Measurements from ENCODE around the gene UGT1A8. TPM values are rescaled to one million over a fixed set of nuclear protein-coding genes. Genes with fewer than 3 reads are reported as not detected.
"Not testable (repeated sequence)": the region's sequence is repeated elsewhere in the genome, so short reads cannot be mapped to it uniquely, and the experiment has no call there.

UGT1A8 gene
- not detected in 2 replicates for total RNA-seq

DNA sequence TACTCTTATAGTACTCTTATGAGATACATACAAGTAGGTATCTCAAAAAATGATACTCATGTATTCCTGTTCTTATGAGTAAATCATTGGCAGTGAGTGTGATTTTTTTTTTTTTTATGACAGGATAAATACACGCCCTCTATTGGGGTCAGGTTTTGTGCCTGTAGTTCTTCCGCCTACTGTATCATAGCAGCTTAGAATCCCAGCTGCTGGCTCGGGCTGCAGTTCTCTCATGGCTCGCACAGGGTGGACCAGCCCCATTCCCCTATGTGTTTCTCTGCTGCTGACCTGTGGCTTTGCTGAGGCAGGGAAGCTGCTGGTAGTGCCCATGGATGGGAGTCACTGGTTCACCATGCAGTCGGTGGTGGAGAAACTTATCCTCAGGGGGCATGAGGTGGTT lies at the start of gene UGT1A8:
TSS of gene UGT1A8 (plus strand) at position 158 of the 400 bp plus-strand sequence. CDS start at position 233, 75 bp downstream.
- not testable (repeated sequence) for H4K20me1 ChIP-seq (ENCODE audit: insufficient read depth, low read length); H3K79me2 ChIP-seq (ENCODE audit: insufficient read depth, low read length); H3K9me3 ChIP-seq (ENCODE audit: low read depth, low read length); H3K27me3 ChIP-seq (ENCODE audit: insufficient read depth, low read length); H2AFZ ChIP-seq (ENCODE audit: low read length); H3K4me3 ChIP-seq (ENCODE audit: insufficient read depth, low read length); DNase-seq (ENCODE audit: insufficient read length, low spot score, missing footprints); H3K27ac ChIP-seq (ENCODE audit: low read depth, low read length); H3K4me2 ChIP-seq (ENCODE audit: insufficient read depth, low read length); H3K36me3 ChIP-seq (ENCODE audit: insufficient read depth, low read length); H3K4me1 ChIP-seq (ENCODE audit: insufficient read depth, low read length)

DNA sequence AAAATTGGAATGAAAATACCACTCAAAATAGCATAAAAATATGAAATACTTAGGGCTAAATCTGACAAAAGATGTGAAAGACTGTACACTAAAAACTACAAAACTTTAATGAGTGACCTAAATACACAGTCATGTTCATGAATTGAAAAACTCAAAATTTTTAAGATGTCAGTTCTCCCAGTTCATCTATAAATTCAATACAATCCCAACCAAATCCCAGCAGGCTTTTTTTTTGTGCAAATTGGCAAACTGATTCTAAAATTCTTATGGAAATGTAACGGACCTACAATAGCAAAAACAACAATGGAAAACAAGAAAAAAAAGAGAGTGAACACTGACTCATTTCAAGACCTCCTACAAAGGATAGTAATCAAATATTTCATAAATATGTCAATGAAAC lies 46.4 kb upstream of the UGT1A8 start:
- TF ChIP-seq, protein P1, sequence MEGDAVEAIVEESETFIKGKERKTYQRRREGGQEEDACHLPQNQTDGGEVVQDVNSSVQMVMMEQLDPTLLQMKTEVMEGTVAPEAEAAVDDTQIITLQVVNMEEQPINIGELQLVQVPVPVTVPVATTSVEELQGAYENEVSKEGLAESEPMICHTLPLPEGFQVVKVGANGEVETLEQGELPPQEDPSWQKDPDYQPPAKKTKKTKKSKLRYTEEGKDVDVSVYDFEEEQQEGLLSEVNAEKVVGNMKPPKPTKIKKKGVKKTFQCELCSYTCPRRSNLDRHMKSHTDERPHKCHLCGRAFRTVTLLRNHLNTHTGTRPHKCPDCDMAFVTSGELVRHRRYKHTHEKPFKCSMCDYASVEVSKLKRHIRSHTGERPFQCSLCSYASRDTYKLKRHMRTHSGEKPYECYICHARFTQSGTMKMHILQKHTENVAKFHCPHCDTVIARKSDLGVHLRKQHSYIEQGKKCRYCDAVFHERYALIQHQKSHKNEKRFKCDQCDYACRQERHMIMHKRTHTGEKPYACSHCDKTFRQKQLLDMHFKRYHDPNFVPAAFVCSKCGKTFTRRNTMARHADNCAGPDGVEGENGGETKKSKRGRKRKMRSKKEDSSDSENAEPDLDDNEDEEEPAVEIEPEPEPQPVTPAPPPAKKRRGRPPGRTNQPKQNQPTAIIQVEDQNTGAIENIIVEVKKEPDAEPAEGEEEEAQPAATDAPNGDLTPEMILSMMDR (IDR thresholded peaks at IDR 0.05; ENCODE audit: extremely low read depth, low read depth, low read length) = no peak
- DNase-seq (ENCODE audit: insufficient read length, low spot score, missing footprints) = no peak
- H3K27ac ChIP-seq (ENCODE audit: low read depth, low read length) = no peak overlapping the region
- no peak overlapping the region for H2AFZ ChIP-seq (ENCODE audit: low read length)
- peaks cover 4% of the 10 kb centered on the region for H3K79me2 ChIP-seq (ENCODE audit: insufficient read depth, low read length)
- no peaks in the 10 kb centered on the region for H3K4me1 ChIP-seq (ENCODE audit: insufficient read depth, low read length)
- no peaks in the 10 kb centered on the region for H3K36me3 ChIP-seq (ENCODE audit: insufficient read depth, low read length)
- H4K20me1 ChIP-seq (ENCODE audit: insufficient read depth, low read length) = no peaks in the 10 kb centered on the region
- no peaks in the 10 kb centered on the region for H3K9me3 ChIP-seq (ENCODE audit: low read depth, low read length)
- peaks cover 5% of the 10 kb centered on the region for H3K27me3 ChIP-seq (ENCODE audit: insufficient read depth, low read length)
- no peak overlapping the region for H3K4me3 ChIP-seq (ENCODE audit: insufficient read depth, low read length)
- H3K4me2 ChIP-seq (ENCODE audit: insufficient read depth, low read length) = no peak overlapping the region

DNA sequence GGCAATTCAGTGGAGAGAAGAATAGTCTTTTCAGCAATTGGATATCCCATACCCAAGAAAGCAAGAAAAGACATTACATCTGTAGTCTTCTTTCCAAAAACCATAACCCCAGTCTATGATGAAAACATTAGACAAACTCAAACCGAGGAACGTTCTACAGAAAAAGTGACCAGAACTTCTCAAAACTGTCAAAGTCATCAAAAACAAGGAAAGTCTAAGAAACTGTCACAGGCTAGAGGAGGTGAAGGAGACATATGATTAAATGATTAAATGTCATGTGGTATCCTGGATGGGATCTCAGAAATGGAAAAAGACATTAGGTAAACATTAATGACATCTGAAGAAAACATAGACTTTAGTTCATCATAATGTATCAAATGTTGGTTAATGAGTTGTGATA lies 46.0 kb upstream of the UGT1A8 start:
- no peak overlapping the region for H3K4me3 ChIP-seq (ENCODE audit: insufficient read depth, low read length)
- no peaks in the 10 kb centered on the region for H3K9me3 ChIP-seq (ENCODE audit: low read depth, low read length)
- H3K4me2 ChIP-seq (ENCODE audit: insufficient read depth, low read length) = no peak overlapping the region
- H3K4me1 ChIP-seq (ENCODE audit: insufficient read depth, low read length) = no peaks in the 10 kb centered on the region
- no peaks in the 10 kb centered on the region for H4K20me1 ChIP-seq (ENCODE audit: insufficient read depth, low read length)
- TF ChIP-seq, protein P1 (IDR thresholded peaks at IDR 0.05; ENCODE audit: extremely low read depth, low read depth, low read length) = no peak
- H3K79me2 ChIP-seq (ENCODE audit: insufficient read depth, low read length) = peaks cover under 1% of the 10 kb centered on the region
- no peak for DNase-seq (ENCODE audit: insufficient read length, low spot score, missing footprints)
- no peak overlapping the region for H2AFZ ChIP-seq (ENCODE audit: low read length)
- H3K27ac ChIP-seq (ENCODE audit: low read depth, low read length) = no peak overlapping the region
- no peaks in the 10 kb centered on the region for H3K36me3 ChIP-seq (ENCODE audit: insufficient read depth, low read length)
- peaks cover 5% of the 10 kb centered on the region for H3K27me3 ChIP-seq (ENCODE audit: insufficient read depth, low read length)

DNA sequence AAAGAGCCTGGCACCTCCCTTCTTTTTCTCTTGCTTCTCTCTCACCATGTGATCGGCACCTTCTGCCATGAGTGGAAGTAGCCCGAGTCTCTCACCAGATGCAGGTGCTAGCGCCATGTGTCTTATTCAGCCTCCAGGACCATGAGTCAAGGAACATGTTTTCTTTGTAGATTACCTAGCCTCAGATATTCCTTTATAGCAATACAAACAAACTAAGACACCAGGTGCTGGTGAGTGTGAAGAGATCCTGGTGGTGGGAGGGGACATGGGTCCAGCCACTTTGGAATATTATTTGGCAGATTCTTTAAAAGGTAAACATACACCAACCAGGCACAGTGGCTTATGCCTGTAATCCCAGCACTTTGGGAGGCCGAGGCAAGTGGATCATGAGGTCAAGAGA lies 45.0 kb upstream of the UGT1A8 start:
- no peak for DNase-seq (ENCODE audit: insufficient read length, low spot score, missing footprints)
- no peaks in the 10 kb centered on the region for H3K9me3 ChIP-seq (ENCODE audit: low read depth, low read length)
- no peak overlapping the region for H3K4me3 ChIP-seq (ENCODE audit: insufficient read depth, low read length)
- no peak overlapping the region for H3K4me2 ChIP-seq (ENCODE audit: insufficient read depth, low read length)
- H3K4me1 ChIP-seq (ENCODE audit: insufficient read depth, low read length) = no peaks in the 10 kb centered on the region
- H2AFZ ChIP-seq (ENCODE audit: low read length) = no peak overlapping the region
- H3K36me3 ChIP-seq (ENCODE audit: insufficient read depth, low read length) = no peaks in the 10 kb centered on the region
- TF ChIP-seq, protein P1 (IDR thresholded peaks at IDR 0.05; ENCODE audit: extremely low read depth, low read depth, low read length) = no peak
- peaks cover 5% of the 10 kb centered on the region for H3K27me3 ChIP-seq (ENCODE audit: insufficient read depth, low read length)
- H3K27ac ChIP-seq (ENCODE audit: low read depth, low read length) = no peak overlapping the region
- no peaks in the 10 kb centered on the region for H3K79me2 ChIP-seq (ENCODE audit: insufficient read depth, low read length)
- no peaks in the 10 kb centered on the region for H4K20me1 ChIP-seq (ENCODE audit: insufficient read depth, low read length)

DNA sequence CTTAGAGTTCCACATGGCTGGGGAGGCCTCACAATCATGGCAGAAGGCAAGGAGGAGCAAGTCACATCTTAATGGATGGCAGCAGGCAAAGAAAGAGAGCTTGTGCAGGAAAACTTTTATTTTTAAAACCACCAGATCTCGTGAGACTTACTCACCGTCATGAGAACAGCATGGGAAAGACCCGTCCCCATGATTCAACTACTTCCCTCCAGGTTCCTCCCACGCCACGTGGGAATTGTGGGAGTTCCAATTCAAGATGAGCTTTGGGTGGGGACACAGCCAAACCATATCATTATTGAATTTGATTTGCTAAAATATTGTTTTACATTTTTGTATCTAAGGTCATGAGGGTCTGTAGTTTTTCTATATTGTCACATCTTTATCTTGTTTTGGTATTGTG lies 40.1 kb upstream of the UGT1A8 start:
- H3K4me3 ChIP-seq (ENCODE audit: insufficient read depth, low read length); H4K20me1 ChIP-seq (ENCODE audit: insufficient read depth, low read length); H3K4me2 ChIP-seq (ENCODE audit: insufficient read depth, low read length); H3K9me3 ChIP-seq (ENCODE audit: low read depth, low read length); H3K27ac ChIP-seq (ENCODE audit: low read depth, low read length); H3K27me3 ChIP-seq (ENCODE audit: insufficient read depth, low read length); H3K4me1 ChIP-seq (ENCODE audit: insufficient read depth, low read length); H3K36me3 ChIP-seq (ENCODE audit: insufficient read depth, low read length); DNase-seq (ENCODE audit: insufficient read length, low spot score, missing footprints); H3K79me2 ChIP-seq (ENCODE audit: insufficient read depth, low read length); H2AFZ ChIP-seq (ENCODE audit: low read length): not testable (repeated sequence)

DNA sequence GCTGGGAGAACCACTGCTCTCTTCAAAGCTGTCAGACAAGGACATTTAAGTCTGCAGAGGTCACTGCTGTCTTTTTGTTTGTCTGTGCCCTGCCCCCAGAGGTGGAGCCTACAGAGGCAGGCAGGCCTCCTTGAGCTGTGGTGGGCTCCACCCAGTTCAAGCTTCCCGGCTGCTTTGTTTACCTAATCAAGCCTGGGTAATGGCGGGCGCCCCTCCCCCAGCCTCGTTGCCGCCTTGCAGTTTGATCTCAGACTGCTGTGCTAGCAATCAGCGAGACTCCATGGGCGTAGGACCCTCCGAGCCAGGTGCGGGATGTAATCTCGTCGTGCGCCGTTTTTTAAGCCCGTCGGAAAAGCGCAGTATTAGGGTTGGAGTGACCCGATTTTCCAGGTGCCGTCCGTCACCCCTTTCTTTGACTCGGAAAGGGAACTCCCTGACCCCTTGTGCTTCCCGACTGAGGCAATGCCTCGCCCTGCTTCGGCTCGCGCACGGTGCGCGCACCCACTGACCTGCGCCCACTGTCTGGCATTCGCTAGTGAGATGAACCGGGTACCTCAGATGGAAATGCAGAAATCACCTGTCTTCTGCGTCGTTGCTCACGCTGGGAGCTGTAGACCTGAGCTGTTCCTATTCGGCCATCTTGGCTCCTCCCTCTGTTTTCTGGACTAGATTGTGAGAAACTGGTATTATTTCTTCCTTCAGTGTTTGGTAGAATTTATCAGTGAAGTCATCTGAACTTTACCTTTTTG lies 34.0 kb upstream of the UGT1A8 start:
- H3K79me2 ChIP-seq (ENCODE audit: insufficient read depth, low read length); DNase-seq (ENCODE audit: insufficient read length, low spot score, missing footprints); H3K4me3 ChIP-seq (ENCODE audit: insufficient read depth, low read length); H3K4me1 ChIP-seq (ENCODE audit: insufficient read depth, low read length); H4K20me1 ChIP-seq (ENCODE audit: insufficient read depth, low read length); H3K27ac ChIP-seq (ENCODE audit: low read depth, low read length); H3K27me3 ChIP-seq (ENCODE audit: insufficient read depth, low read length); H3K36me3 ChIP-seq (ENCODE audit: insufficient read depth, low read length); H2AFZ ChIP-seq (ENCODE audit: low read length); H3K9me3 ChIP-seq (ENCODE audit: low read depth, low read length); H3K4me2 ChIP-seq (ENCODE audit: insufficient read depth, low read length): not testable (repeated sequence)
